HG03558 (cell line): Measurements from ENCODE around the gene RHBDD3.
"Not testable (repeated sequence)": the region's sequence is repeated elsewhere in the genome, so short reads cannot be mapped to it uniquely, and the experiment has no call there.

ENCODE experiments used
- ATAC-seq: cut with Tn5 transposase; IDR thresholded peaks from one replicate; pipeline ENCODE4 v1.9.1; 2021; ENCODE audit warnings: moderate number of reproducible peaks; ENCODE audit not compliant: unreplicated experiment; ENCODE audit errors: extremely low read depth

Gene RHBDD3

DNA sequence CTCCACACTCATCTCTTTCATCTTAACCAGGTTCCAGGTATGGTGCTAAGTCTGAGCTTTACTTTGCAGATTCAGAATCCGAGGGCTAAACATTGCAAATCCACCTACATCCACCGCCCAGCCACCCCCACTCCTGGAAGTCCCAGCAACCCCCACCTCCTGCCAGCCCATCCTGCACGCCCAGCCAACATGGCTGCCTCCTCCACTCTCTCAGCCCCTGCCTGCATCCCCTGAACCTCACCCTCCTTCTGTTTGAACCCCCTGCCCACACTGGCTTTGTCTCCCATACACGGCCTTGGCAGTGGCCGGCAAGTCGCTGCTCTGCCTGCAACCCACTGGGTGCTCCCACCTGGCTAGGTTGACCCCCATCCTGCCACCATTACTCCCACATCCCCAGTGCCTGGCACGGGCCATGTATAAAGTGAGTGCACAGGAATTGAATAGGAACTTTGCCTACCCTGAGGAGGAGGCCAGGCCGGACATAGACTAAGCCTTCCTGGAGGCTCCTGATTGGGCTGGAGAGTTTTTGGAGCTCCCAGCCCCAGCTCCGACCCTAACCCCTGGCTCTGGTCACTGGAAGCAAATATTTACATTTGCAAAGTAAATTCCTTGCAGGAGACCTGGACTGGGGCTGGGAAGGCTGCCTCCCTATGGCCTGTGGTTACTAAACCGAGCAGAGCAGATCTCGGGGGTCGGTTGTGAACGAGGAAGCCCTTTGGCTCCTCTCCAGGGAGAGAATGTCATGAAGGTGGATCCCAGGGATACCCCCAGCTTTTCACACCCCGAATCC is 47.7 kb downstream of the RHBDD3 start:
- ATAC-seq = no peak

- not testable (repeated sequence) for ATAC-seq
Measured at GRCh38 chr22:29219409-29219782, 48.4 kb downstream of the RHBDD3 start.

GRCh38 chr22:29218758-29219408 is 48.9 kb downstream of the RHBDD3 start:
- ATAC-seq = no peak

DNA sequence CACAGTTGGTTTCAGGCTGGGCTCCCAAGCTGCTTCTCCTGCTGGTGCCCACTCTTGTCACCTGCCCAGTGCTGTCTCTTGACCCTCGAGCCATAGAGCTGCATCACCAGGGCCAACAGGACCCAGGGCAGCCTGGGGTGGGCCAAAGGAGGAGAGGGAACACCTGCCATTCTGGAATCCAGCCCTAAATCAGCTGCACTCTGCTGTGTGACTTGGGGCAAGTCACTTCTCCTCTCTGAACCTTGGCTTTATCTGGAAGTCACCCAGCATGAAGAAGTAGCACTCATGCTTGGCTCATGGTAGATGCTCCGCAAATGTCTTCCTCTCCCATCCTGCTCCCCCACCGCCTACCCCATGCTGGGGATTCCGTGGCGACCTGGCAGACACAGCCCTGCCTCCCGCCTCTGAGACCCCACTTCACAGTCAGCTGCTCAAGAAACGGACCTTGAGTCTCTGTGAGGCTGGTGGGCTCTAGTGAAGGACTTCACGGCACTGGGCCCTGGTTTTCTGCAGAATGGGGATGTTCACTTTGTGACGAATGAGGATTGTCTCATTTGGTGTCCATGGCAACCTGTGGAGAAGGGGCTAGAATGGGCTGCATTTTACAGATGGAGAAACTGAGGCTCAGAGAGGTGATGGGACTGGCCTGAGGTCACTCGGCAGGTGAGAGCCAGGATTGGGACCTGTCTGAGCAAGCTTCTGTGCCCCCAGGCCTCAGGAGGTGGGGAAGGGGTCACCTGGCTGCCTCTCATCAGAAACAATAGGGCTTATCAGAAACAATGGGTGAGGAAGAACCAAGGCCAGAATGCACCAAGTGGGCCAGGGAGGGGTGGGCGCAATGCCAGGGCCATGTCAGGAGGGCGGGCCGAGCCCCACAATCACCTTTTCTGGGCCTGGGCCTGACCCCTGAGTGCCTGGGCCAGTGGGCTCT is 49.7 kb downstream of the RHBDD3 start:
- ATAC-seq = no peak

GRCh38 chr22:29216873-29217666 is 50.7 kb downstream of the RHBDD3 start:
- ATAC-seq = no peak

DNA sequence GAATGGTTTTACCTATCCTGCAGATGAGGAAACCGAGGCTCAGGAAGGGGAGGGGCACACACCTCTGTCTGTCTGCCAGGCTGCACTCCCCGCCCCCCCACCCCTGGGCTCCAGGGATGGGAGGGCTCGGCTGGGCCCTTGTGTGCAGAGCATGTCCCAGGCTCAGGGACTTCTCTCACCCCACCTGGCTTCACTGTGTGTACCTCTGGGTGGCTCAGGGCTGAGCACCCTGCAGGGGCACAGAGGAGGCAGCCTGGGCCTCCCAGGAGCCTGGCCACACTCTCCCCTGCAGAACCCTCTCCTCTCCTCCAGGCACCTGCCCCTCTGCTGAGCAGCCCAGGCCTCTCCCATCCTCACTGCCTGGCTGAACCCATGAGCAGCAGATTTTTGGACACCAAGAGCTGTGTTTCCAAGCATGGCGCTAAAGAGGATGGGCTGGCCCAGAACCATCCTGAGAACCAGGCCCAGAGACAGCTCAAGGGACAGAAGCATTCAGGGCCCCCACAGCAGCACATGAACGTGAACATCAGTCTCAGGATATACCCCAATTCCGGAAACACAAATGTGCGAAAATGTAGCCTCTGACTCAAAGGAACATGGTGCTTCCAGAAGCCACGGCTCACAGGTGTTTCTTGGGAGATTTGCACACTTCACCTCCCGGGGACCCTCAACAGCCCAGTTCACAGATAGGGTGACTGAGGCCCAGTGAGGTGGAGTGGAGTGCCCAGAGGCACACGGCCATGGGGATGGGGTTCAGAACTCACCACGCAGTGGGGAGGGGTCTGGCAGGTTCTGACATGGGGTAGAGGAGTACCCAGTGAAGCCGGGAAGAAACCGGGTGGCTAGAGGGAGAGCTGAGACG is 51.5 kb downstream of the RHBDD3 start:
- ATAC-seq = no peak

GRCh38 chr22:29215012-29215860 is 52.5 kb downstream of the RHBDD3 start:
- no peak for ATAC-seq

- no peak for ATAC-seq
Measured at GRCh38 chr22:29214232-29214631, 53.5 kb downstream of the RHBDD3 start.

DNA sequence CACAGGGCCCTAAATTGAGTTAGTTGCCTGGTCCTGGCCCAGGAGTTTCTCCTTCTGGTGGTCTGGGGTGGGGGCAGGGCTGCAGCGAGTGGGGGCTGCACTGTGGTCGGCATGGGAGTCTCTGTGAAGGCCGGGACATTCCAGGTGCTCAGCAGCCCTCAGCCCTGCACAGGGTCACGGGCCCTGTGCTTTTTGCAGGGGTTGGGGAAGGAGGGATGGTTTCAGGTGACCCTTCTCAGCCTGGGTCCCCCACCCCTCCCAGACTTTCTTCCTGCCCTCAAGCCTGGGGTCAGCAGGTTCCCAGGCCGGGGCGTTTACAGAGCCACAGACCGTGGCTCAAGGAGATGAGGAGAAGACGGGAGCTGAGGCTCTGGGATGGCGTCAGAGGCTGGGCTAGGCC is 54.3 kb downstream of the RHBDD3 start:
- no peak for ATAC-seq

DNA sequence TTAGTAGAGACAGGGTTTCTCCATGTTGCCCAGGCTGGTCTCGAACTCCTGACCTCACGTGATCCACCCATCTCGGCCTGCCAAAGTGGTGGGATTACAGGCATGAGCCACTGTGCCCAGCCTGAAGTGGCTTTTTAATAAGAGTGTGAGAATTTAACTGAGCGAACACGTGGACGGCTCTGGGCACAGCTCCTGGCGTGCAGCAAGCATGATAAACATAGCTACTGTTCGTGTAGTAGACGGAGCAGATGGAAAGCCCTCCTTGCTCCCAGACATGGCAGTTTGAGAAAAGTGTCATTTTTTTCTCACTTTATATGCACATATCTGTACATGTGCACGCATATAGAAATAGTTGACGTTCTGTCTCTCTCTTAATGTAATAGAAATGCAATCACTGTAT is 55.0 kb downstream of the RHBDD3 start:
- ATAC-seq = no peak

DNA sequence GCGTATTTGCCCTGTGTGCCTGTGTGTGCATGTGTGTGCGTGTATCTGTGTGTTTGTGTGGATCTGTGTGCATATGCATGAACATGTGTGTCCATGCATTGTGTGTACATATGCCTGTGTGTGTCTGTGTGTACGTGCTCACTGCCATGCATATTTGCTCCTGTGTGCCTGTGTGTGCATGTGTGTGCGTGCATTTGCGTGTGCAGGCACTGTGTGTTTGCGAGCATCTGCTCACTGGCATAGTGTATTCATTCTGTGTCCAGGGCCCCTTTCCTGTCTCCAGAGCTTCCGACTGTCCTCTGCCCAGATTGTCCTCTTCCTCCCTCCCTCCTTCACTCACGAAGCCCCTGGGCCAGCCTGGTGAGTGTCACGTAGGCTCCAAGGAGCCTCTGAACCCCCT is 56.3 kb downstream of the RHBDD3 start:
- no peak for ATAC-seq

GRCh38 chr22:29211066-29211465 is 56.7 kb downstream of the RHBDD3 start:
- ATAC-seq = no peak
